Trophoblast cell (in vitro differentiated cells and primary cell): ENCODE measurements around the gene CMC1.

Experiments
- DNase-seq, 2 donors: peaks; one replicate each; pipeline ENCODE4 v3.0.0-alpha.2; 2016
- H2AFZ ChIP-seq: 2 replicates; pipeline ENCODE4 v1.6.1; 2013; ENCODE audit warnings: low read length, moderate library complexity, mild to moderate bottlenecking; ENCODE audit not compliant: insufficient read depth, poor library complexity
- H2AK5ac ChIP-seq: 2 replicates; pipeline ENCODE4 v1.6.1; 2013; ENCODE audit warnings: mild to moderate bottlenecking, low read length
- H2BK120ac ChIP-seq: 2 replicates; pipeline ENCODE4 v1.6.1; 2013; ENCODE audit warnings: low read length, mild to moderate bottlenecking, moderate library complexity; ENCODE audit not compliant: insufficient read depth, poor library complexity
- H2BK12ac ChIP-seq: 2 replicates; pipeline ENCODE4 v1.6.1; 2013; ENCODE audit warnings: mild to moderate bottlenecking, low read length, moderate library complexity
- H2BK5ac ChIP-seq: 2 replicates; pipeline ENCODE4 v1.6.1; 2013; ENCODE audit warnings: low read length, low read depth, moderate library complexity, mild to moderate bottlenecking; ENCODE audit not compliant: poor library complexity
- H3K14ac ChIP-seq: 2 replicates; pipeline ENCODE4 v1.6.1; 2013; ENCODE audit warnings: mild to moderate bottlenecking, low read length
- H3K18ac ChIP-seq: 2 replicates; pipeline ENCODE4 v1.6.1; 2013; ENCODE audit warnings: mild to moderate bottlenecking, low read length
- H3K23ac ChIP-seq: 2 replicates; pipeline ENCODE4 v1.6.1; 2013; ENCODE audit warnings: low read length
- H3K27ac ChIP-seq: 2 replicates; pipeline ENCODE4 v1.5.1; 2013; ENCODE audit warnings: low read depth, mild to moderate bottlenecking, inconsistent platforms, low read length, moderate library complexity
- H3K27me3 ChIP-seq: 2 replicates; pipeline ENCODE4 v1.6.1; 2013; ENCODE audit warnings: inconsistent platforms, mild to moderate bottlenecking, low read length, moderate library complexity; ENCODE audit not compliant: insufficient read depth
- H3K36me3 ChIP-seq, 2 experiments: 1 replicate in 1 of 2; 2 replicates in 1 of 2; pipeline ENCODE4 v1.6.1; 2013; ENCODE audit warnings: low read length in 2 of 2, mild to moderate bottlenecking in 2 of 2, moderate library complexity in 1 of 2; ENCODE audit not compliant: insufficient read depth in 2 of 2, control insufficient read depth in 1 of 2
- H3K4ac ChIP-seq: 2 replicates; pipeline ENCODE4 v1.6.1; 2013; ENCODE audit warnings: low read depth, mild to moderate bottlenecking, low read length, moderate library complexity
- H3K4me1 ChIP-seq, 2 experiments: 1 replicate in 1 of 2; 2 replicates in 1 of 2; pipeline ENCODE4 v1.6.1; 2013; ENCODE audit warnings: low read length in 2 of 2, mild to moderate bottlenecking in 2 of 2, moderate library complexity in 1 of 2; ENCODE audit not compliant: insufficient read depth in 2 of 2, control insufficient read depth in 1 of 2
- H3K4me2 ChIP-seq: 2 replicates; pipeline ENCODE4 v1.6.1; 2013; ENCODE audit warnings: inconsistent platforms, mild to moderate bottlenecking, low read length, moderate library complexity
- H3K4me3 ChIP-seq: 2 replicates; pipeline ENCODE4 v1.5.1; 2013; ENCODE audit warnings: mild to moderate bottlenecking, low read depth, low read length, inconsistent platforms
- H3K79me1 ChIP-seq: one replicate; pipeline ENCODE4 v1.6.1; 2013; ENCODE audit warnings: low read length
- H3K79me2 ChIP-seq: 2 replicates; pipeline ENCODE4 v1.6.1; 2013; ENCODE audit warnings: low read length, mild to moderate bottlenecking; ENCODE audit not compliant: control insufficient read depth, insufficient read depth, poor library complexity
- H3K9ac ChIP-seq: 2 replicates; pipeline ENCODE4 v1.6.1; 2013; ENCODE audit warnings: mild to moderate bottlenecking, low read length
- H3K9me3 ChIP-seq: 2 replicates; pipeline ENCODE4 v1.6.1; 2013; ENCODE audit warnings: low read depth, mild to moderate bottlenecking, control low read depth, inconsistent platforms, low read length; ENCODE audit not compliant: insufficient read depth
- H4K12ac ChIP-seq: 2 replicates; pipeline ENCODE4 v1.6.1; 2013; ENCODE audit warnings: low read depth, mild to moderate bottlenecking, low read length, moderate library complexity
- H4K8ac ChIP-seq: 2 replicates; pipeline ENCODE4 v1.6.1; 2013; ENCODE audit warnings: low read depth, mild to moderate bottlenecking, low read length, moderate library complexity
- H4K91ac ChIP-seq: one replicate; pipeline ENCODE4 v1.6.1; 2013; ENCODE audit warnings: low read depth, mild to moderate bottlenecking, low read length, moderate library complexity
- WGBS: extraction: QIAGEN DNeasy Blood & Tissue Kit; methylation state at CpG from one replicate; pipeline ENCODE4 v1.1.7; 2013; ENCODE audit warnings: missing lambda C conversion rate; ENCODE audit not compliant: insufficient read length, insufficient coverage; ENCODE audit errors: extremely low coverage; 5-methylcytosine and 5-hydroxymethylcytosine counted together

CMC1 gene

DNA sequence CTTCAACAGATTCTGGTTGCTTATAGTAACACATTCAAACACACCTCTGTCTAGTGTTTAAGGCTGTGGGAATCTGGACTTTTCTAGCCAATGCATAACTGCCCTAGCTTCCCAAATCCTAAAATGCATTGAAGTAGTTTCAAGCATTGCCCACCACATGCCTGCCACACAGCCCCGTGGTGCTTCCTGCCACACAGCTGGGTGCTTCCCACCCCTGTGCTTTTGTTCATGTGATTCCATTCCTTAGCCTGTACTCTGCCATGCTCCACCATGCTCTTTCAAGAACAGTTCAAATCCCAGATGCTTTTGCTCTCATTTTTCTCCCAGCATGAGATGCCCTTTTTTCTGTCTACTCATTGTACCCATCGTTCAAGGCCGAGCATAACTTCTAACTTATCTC, 2.3 kb upstream of the CMC1 start:
- Histone ChIP-seq H2BK5ac (no peak overlapping the region), H3K18ac (no peak overlapping the region), H3K4ac (no peak overlapping the region), H3K27ac (no peak overlapping the region), H4K12ac (no peak overlapping the region), H3K9me3 (no peaks in the 10 kb centered on the region), H3K79me1 (peaks cover 5% of the 10 kb centered on the region), H3K4me2 (no peak overlapping the region), H3K23ac (no peak overlapping the region), H3K9ac (no peak overlapping the region), H3K4me1 (peaks cover 0 to 4% of the 10 kb centered on the region in 2 experiments), H4K8ac (no peak overlapping the region), H3K79me2 (peaks cover 3% of the 10 kb centered on the region), H3K4me3 (no peak overlapping the region), H3K14ac (no peak overlapping the region), H3K27me3 (no peaks in the 10 kb centered on the region), H2BK12ac (no peak overlapping the region), H2AFZ (no peak overlapping the region), H2AK5ac (no peak overlapping the region), H2BK120ac (no peak overlapping the region), H3K36me3 (no peaks in the 10 kb centered on the region), H4K91ac (no peak overlapping the region)
- no peak for DNase-seq
- WGBS: no CpG with 5 or more reads among the region's 3 CpGs

DNA sequence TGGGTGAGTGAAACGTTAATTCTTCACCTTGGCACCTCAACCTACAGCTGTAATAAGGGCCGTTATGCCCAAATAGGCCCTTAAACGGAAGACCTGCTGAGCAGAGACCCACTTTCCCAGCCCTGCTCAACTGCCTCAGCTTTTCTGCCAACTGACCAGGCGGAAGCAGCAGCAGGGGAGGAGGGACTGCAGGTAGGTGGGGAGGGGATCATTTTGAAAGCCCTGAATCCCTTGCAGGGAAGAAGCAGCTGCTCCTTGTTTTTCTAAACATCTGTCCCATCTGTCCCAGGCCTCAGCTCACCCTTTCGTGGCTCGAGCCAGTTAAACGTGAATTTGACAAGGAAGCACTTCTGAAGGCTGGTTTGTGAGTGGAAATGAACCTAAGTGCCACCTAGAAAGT, 978 bp upstream of the CMC1 start:
- Histone ChIP-seq H2BK12ac (no peak overlapping the region), H3K79me1 (peaks cover 5% of the 10 kb centered on the region), H2BK5ac (no peak overlapping the region), H4K8ac (peak overlapping the region; percentile 57), H2BK120ac (no peak overlapping the region), H3K9me3 (no peaks in the 10 kb centered on the region), H3K18ac (no peak overlapping the region), H3K9ac (no peak overlapping the region), H3K27me3 (no peaks in the 10 kb centered on the region), H3K23ac (no peak overlapping the region), H3K14ac (no peak overlapping the region), H4K91ac (no peak overlapping the region), H3K36me3 (no peaks in the 10 kb centered on the region), H3K79me2 (peaks cover 3% of the 10 kb centered on the region), H3K4me2 (peak overlapping the region; percentile 76), H2AFZ (peak overlapping the region; percentile 79), H2AK5ac (no peak overlapping the region), H4K12ac (peak overlapping the region; percentile 77), H3K4me3 (no peak overlapping the region), H3K4ac (no peak overlapping the region), H3K27ac (no peak overlapping the region), H3K4me1 (peaks cover 0 to 4% of the 10 kb centered on the region in 2 experiments)
- no CpG with 5 or more reads among the region's 7 CpGs for WGBS
- DNase-seq: no peak

GRCh38 chr3:28242519-28242918, 1.1 kb downstream of the CMC1 start:
- H3K23ac ChIP-seq: no peak overlapping the region
- H3K79me1 ChIP-seq: peaks cover 5% of the 10 kb centered on the region
- no peak overlapping the region for H4K12ac ChIP-seq
- no peak overlapping the region for H3K18ac ChIP-seq
- no peak overlapping the region for H2AFZ ChIP-seq
- no peak overlapping the region for H2BK120ac ChIP-seq
- no peak overlapping the region for H4K91ac ChIP-seq
- DNase-seq: no peak
- H3K27me3 ChIP-seq: no peaks in the 10 kb centered on the region
- H2BK5ac ChIP-seq: no peak overlapping the region
- H4K8ac ChIP-seq: no peak overlapping the region
- H3K4me3 ChIP-seq: no peak overlapping the region
- no peak overlapping the region for H3K4me2 ChIP-seq
- H3K14ac ChIP-seq: no peak overlapping the region
- H3K4me1 ChIP-seq: peaks cover 0 to 4% of the 10 kb centered on the region in 2 experiments
- no peak overlapping the region for H2AK5ac ChIP-seq
- H3K27ac ChIP-seq: no peak overlapping the region
- no peaks in the 10 kb centered on the region for H3K36me3 ChIP-seq
- H3K9me3 ChIP-seq: no peaks in the 10 kb centered on the region
- no CpG with 5 or more reads among the region's 3 CpGs for WGBS
- no peak overlapping the region for H3K9ac ChIP-seq
- H3K4ac ChIP-seq: no peak overlapping the region
- H2BK12ac ChIP-seq: no peak overlapping the region
- H3K79me2 ChIP-seq: peaks cover 3% of the 10 kb centered on the region

GRCh38 chr3:28243424-28244106, 2.1 kb downstream of the CMC1 start:
- DNase-seq: peak; percentile 29 to 77
- Histone ChIP-seq H3K79me1 (peaks cover 5% of the 10 kb centered on the region), H3K14ac (no peak overlapping the region), H3K27me3 (no peaks in the 10 kb centered on the region), H4K8ac (no peak overlapping the region), H4K12ac (no peak overlapping the region), H2BK12ac (no peak overlapping the region), H3K4me3 (no peak overlapping the region), H3K79me2 (peaks cover 3% of the 10 kb centered on the region), H3K4me2 (no peak overlapping the region), H3K27ac (no peak overlapping the region), H3K9ac (no peak overlapping the region), H4K91ac (no peak overlapping the region), H3K36me3 (no peaks in the 10 kb centered on the region), H2AK5ac (no peak overlapping the region), H3K9me3 (no peaks in the 10 kb centered on the region), H3K4me1 (peaks cover 0 to 4% of the 10 kb centered on the region in 2 experiments), H2BK120ac (no peak overlapping the region), H3K18ac (no peak overlapping the region), H2AFZ (no peak overlapping the region), H3K4ac (no peak overlapping the region), H3K23ac (no peak overlapping the region), H2BK5ac (no peak overlapping the region)
- WGBS: no CpG with 5 or more reads among the region's 3 CpGs
